A204.1 (cell line): ENCODE measurements around the gene CCDC3.

Experiments
- FAIRE-seq: peaks from 2 replicates; lab custom pipeline; 2012; peaks lifted over from hg19 to GRCh38; lab: Jason Lieb, UNC

CCDC3 gene

GRCh38 chr10:12961416-12962205, 39.9 kb downstream of the CCDC3 start:
- no peak for FAIRE-seq

DNA sequence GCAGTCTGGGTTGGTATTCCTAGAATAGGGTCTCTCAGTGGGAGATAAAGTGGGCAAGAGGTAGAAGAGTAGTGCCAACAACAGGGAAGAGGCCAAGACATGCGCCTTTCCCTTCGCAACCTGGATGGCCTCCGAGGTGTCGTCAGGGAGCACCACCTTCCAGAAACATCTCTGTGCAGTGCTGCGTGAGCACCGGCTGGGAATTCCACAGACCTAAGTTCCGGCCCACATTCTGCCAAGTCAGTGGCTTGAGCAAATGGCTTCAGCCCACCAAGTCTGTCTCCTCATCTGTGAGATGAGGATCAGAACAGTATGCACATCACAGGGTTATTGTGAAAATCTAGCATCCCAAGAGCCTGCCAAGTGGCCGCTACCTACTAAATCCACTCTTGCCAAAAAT, 40.6 kb downstream of the CCDC3 start:
- no peak for FAIRE-seq

- FAIRE-seq = no peak
These were observed 41.1 kb downstream of the CCDC3 start for GRCh38 chr10:12960334-12960898.

- FAIRE-seq = no peak
These were observed 42.9 kb downstream of the CCDC3 start for GRCh38 chr10:12958546-12959110.

- no peak for FAIRE-seq
These were observed 44.4 kb downstream of the CCDC3 start for GRCh38 chr10:12957081-12957480.

DNA sequence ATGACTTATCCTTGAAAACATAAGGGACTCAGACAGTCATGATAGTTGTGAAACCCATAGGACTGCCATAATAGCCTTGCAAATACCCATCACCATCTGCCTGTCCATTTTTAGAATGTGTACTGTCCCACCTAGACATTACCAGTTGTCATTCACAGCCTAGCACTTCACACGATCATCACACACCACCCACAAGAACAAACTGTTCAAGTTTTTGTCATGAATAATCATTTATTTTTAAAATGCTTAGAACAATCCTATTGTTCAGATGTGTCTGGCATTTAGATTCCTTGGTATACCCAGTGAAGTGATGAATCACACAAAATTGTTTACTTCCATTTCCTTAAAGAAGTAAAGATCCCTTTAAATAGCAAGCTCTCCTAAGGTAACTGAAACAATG, 46.6 kb downstream of the CCDC3 start:
- FAIRE-seq = no peak

- FAIRE-seq = no peak
These were observed 50.9 kb downstream of the CCDC3 start for GRCh38 chr10:12950583-12951128.

DNA sequence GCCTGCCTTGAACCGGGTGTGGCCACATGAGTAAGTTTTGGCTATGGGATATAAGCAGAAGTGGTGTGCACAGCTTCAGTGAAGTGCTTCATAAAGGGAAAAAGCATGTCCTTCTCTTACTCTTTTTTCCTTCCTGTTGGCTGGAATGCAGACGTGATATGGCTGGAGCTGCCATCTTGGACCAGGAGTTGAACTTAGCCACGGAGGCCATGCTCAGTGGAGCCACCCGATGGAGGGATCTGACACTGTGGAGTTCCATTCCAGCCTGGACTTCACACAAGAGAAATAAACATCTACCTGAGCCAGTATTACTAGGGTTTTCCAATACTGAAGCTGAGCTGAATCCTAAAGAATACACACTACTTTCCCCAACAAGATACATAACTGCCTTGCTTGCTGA, 52.3 kb downstream of the CCDC3 start:
- no peak for FAIRE-seq

- no peak for FAIRE-seq
These were observed 53.8 kb downstream of the CCDC3 start for GRCh38 chr10:12947741-12948140.

DNA sequence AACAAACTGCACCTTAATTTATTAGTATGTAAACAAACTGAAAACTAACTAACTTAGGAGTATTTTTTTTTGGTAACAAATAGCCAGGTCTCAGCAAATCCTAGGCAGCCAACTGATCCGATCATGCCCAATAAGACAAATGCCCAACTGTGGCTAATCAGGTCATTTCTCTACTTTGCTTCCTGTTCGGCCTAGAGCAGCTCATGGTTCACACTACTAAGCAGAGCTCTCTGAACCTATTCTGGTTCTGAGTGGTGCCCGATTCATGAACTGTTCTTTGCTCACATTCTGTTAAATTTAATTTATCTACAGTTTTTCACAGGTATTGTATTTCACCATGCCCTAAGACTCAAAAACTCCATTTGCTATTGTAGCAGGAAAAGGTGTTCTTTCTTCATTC, 55.1 kb downstream of the CCDC3 start:
- FAIRE-seq = no peak

DNA sequence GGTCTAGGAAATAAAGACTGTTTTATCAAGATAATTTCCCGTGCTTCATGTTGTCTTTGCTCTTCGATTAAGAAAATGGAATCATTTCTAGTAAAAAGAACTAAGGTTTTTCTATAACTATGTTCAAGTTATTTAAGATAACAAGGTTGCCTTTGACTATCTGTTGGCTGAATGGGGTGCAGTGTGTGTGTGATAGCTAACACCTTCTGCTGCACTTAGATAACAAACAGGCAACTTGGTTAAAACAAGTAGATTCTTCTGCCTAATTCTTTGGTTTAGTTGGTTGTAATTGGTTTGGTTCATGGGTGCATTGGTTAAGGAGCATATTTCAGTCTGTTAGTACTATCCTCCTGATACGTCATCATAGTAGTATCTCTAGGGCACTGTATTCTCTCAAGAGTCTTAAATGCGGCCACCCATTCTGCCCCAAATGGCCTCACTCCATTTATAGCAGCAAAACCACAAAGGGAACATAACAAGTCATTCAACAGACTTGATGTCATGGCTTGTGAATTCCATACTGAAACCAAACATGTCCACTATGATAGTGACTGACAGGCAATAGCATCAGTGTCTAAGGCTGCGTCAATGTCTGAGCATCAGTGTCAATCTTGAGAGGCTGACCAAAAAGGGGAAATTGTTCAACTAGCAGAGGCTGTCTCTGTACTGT, 55.7 kb downstream of the CCDC3 start:
- FAIRE-seq = no peak

DNA sequence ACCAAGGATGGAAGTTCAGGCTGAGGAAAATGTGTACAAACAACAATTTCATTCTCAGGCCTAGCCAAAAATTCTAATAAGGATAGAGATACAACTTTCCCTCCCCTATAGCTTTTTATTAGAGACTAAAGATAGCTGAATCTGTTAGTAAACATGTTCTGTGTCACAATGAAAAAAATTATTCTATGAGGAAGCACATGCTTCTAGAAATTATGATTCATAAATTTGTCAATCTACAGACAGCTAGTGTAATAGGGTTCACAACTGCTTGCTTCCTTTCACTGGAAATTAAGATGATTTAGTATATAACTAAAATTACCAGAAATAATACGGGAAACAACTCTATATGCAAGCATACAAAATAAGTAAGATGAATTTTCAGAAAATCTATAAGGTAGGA, 56.6 kb downstream of the CCDC3 start:
- no peak for FAIRE-seq

- FAIRE-seq = no peak
These were observed 58.1 kb downstream of the CCDC3 start for GRCh38 chr10:12943425-12943824.

DNA sequence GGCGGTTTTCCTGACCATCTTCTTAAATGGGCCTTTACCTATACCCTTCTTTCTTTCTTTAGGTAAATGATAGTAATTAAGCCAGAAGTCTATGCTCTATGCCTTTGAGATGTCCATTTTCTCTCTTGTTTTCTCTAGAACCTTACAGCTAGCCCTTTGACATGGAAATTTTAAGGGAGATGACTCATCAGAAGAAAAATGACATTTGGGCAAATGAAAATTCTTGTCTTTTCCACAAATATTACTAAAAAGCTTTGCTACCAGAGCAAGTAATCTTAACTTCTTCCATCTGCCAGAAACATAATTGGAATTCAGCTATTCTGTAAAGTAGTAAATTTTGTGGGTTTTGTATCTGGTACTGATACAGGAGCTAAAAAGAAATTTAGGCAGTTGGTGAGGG, 59.5 kb downstream of the CCDC3 start:
- no peak for FAIRE-seq

- FAIRE-seq = no peak
These were observed 60.7 kb downstream of the CCDC3 start for GRCh38 chr10:12940791-12941190.

GRCh38 chr10:12938271-12938670, 63.2 kb downstream of the CCDC3 start:
- FAIRE-seq = no peak

GRCh38 chr10:12937527-12937926, 64.0 kb downstream of the CCDC3 start:
- no peak for FAIRE-seq

GRCh38 chr10:12934777-12935176, 66.7 kb downstream of the CCDC3 start:
- no peak for FAIRE-seq

DNA sequence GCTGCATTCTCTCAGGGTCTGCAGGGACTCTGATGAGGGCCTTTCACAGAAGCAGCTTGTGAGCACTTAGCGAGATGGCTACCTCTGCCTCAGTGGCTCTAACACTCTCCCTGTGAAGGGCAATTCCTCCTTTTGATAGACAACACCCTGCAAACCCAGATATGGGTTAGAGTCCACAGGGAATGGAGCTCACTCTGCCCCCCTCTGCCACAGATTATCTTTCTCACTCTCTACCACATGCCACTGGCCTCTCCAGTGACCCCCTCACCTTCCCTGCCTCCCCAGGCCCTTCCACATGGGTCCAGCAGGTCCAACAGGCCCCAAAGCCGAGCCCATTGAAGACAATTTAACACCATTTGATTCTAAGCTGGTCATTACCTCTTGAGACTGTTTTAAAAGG, 72.1 kb downstream of the CCDC3 start:
- no peak for FAIRE-seq

DNA sequence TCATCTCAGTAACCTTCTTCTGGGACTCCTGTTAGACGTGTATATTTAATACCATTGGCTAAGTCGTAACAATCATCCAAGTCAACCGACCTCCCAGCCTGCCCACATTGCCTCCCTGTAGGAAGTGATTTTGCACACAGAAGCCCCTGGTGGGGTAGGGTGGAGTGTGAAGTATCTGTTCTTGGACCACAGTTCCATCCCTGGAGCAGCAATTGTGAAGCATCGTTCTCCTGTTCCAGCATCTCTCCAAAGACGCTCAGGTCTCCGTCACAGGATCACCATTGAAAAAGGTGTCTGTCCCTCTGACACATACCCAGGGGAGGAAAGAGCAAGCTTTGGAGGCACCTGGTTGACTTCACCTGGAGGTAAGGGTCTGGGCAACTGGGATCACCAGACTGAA, 72.9 kb downstream of the CCDC3 start:
- no peak for FAIRE-seq

DNA sequence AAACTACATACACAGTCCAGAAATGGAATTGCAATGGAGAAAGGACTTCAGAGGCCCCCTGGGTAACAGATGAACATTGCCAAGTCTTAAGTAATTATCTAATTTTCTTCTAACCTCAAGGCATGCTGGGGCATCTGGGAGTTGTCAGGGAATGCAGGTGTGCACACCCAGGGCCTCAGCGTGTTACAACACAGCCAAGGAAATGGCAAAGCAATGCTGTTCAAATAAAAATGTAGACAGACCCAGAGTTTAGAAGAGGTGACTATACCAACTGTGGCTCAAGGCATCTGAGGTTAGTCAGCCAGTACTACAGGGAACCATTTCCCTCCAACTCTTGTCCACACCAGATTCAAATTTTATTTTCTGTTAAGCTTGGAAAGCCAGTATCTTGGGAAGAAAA, 73.6 kb downstream of the CCDC3 start:
- FAIRE-seq = no peak

DNA sequence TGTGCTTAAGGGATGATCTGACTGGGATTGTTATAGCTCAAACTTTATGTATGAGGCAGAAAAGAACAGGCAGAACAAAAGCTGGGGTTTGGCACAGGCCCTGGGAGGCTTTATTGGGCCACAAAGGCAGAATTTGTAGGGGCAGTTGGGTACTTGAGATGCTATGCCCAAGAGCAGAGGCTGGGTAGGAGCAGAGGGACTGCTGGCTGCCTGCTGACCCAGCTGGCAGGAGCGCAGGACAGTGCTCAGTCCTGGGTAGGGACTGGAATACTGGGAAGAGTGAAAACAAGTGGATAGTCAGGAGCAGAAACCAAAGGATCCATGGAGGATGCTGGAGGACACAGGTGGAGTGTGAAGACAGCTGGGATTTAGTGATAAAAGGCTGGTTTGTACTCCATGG, 75.7 kb downstream of the CCDC3 start:
- no peak for FAIRE-seq

- FAIRE-seq = no peak
These were observed 76.6 kb downstream of the CCDC3 start for GRCh38 chr10:12924911-12925310.
